IMR-90 (cell line): ENCODE data around the gene NKAIN2. TPM values are rescaled to one million over a fixed set of nuclear protein-coding genes. Genes with fewer than 3 reads are reported as not detected.

Experiments
- ATAC-seq: fragments of 200-7000 bp; cut with Tn5 transposase; 2 replicates; pipeline ENCODE4 v1.9.1; 2020; ENCODE audit warnings: low read depth, mild to moderate bottlenecking, moderate library complexity
- BruUV-seq: library from RNA; stranded (reverse); fragments of 400-500 nt; replicated peaks from 2 replicates; lab custom pipeline; 2021; lab: Mats Ljungman, UMichigan
- CTCF ChIA-PET: fragments of 300-600 bp; formaldehyde crosslinking; extraction: SDS; loops from one replicate; lab custom pipeline; 2021; ENCODE audit warnings: antibody characterized with exemption; lab: Yijun Ruan, JAX
- POLR2A ChIA-PET: fragments of 300-600 bp; sonication (Branson Sonifier 250); formaldehyde crosslinking; loops from one replicate; lab custom pipeline; 2022; ENCODE audit warnings: antibody characterized with exemption; ENCODE audit not compliant: unreplicated experiment; lab: Charles Lee
- DNase-seq: peaks from one replicate; pipeline ENCODE4 v3.0.0; 2013
- H2AFZ ChIP-seq: replicated peaks from 2 replicates; pipeline ENCODE3; 2013; ENCODE audit warnings: low read length, mild to moderate bottlenecking; ENCODE audit not compliant: poor library complexity
- H2AK5ac ChIP-seq: 2 replicates; pipeline ENCODE4 v1.6.1; 2013; ENCODE audit warnings: low read depth, low read length, inconsistent platforms
- H2AK9ac ChIP-seq: replicated peaks from 2 replicates; pipeline ENCODE3; 2013; ENCODE audit warnings: mild to moderate bottlenecking, low read depth, low read length, moderate library complexity; ENCODE audit not compliant: poor library complexity
- H2BK120ac ChIP-seq: 2 replicates; pipeline ENCODE4 v1.6.1; 2013; ENCODE audit warnings: low read depth, low read length, inconsistent platforms
- H2BK15ac ChIP-seq: 3 replicates; pipeline ENCODE4 v1.6.1; 2013; ENCODE audit warnings: low read depth, low read length, inconsistent platforms
- H2BK20ac ChIP-seq: 2 replicates; pipeline ENCODE4 v1.6.1; 2013; ENCODE audit warnings: low read depth, mild to moderate bottlenecking, inconsistent platforms, low read length, moderate library complexity
- H2BK5ac ChIP-seq: 2 replicates; pipeline ENCODE4 v1.6.1; 2013; ENCODE audit warnings: mild to moderate bottlenecking, low read depth, low read length, inconsistent platforms; ENCODE audit not compliant: poor library complexity, severe bottlenecking
- H3K14ac ChIP-seq: replicated peaks from 2 replicates; pipeline ENCODE4 v1.6.1; 2013; ENCODE audit warnings: low read depth, low read length, inconsistent platforms
- H3K18ac ChIP-seq: 2 replicates; pipeline ENCODE4 v1.6.1; 2013; ENCODE audit warnings: low read depth, low read length, control low read depth
- H3K23ac ChIP-seq: 2 replicates; pipeline ENCODE4 v1.6.1; 2013; ENCODE audit warnings: low read depth, low read length, inconsistent platforms
- H3K27ac ChIP-seq: 2 replicates; pipeline ENCODE4 v1.5.1; 2013; ENCODE audit warnings: mild to moderate bottlenecking, control low read depth, low read length; ENCODE audit not compliant: insufficient read depth
- H3K27me3 ChIP-seq: 2 replicates; pipeline ENCODE4 v1.6.1; 2013; ENCODE audit warnings: low read length; ENCODE audit not compliant: control insufficient read depth, insufficient read depth
- H3K36me3 ChIP-seq: 2 replicates; pipeline ENCODE4 v1.6.1; 2013; ENCODE audit warnings: low read length, mixed read lengths; ENCODE audit not compliant: control insufficient read depth, insufficient read depth
- H3K4ac ChIP-seq: 2 replicates; pipeline ENCODE4 v1.6.1; 2013; ENCODE audit warnings: low read depth, low read length, inconsistent platforms
- H3K4me1 ChIP-seq: 2 replicates; pipeline ENCODE4 v1.6.1; 2013; ENCODE audit warnings: low read length, mixed read lengths; ENCODE audit not compliant: control insufficient read depth, insufficient read depth
- H3K4me2 ChIP-seq: 2 replicates; pipeline ENCODE4 v1.6.1; 2013; ENCODE audit warnings: low read depth, mild to moderate bottlenecking, control low read depth, low read length, moderate library complexity
- H3K4me3 ChIP-seq: 2 replicates; pipeline ENCODE4 v1.5.1; 2013; ENCODE audit warnings: low read depth, mild to moderate bottlenecking, control low read depth, low read length, moderate library complexity; ENCODE audit not compliant: insufficient read depth
- H3K56ac ChIP-seq: 2 replicates; pipeline ENCODE4 v1.6.1; 2013; ENCODE audit warnings: low read length, inconsistent platforms; ENCODE audit not compliant: insufficient read depth; ENCODE audit errors: extremely low read depth
- H3K79me1 ChIP-seq, 2 experiments: 2 replicates each; pipeline ENCODE4 v1.6.1; 2013; ENCODE audit warnings: low read length in 2 of 2, inconsistent platforms in 1 of 2, low read depth in 1 of 2
- H3K9ac ChIP-seq: 2 replicates; pipeline ENCODE4 v1.6.1; 2013; ENCODE audit warnings: low read depth, low read length, control low read depth
- H3K9me1 ChIP-seq: 2 replicates; pipeline ENCODE4 v1.6.1; 2013; ENCODE audit warnings: low read length, inconsistent platforms; ENCODE audit not compliant: insufficient read depth
- H3K9me3 ChIP-seq: 2 replicates; pipeline ENCODE4 v1.6.1; 2013; ENCODE audit warnings: low read length; ENCODE audit not compliant: control insufficient read depth, insufficient read depth
- H4K20me1 ChIP-seq: 2 replicates; pipeline ENCODE4 v1.6.1; 2013; ENCODE audit warnings: low read length, inconsistent platforms; ENCODE audit not compliant: insufficient read depth
- H4K5ac ChIP-seq: 2 replicates; pipeline ENCODE4 v1.6.1; 2013; ENCODE audit warnings: mild to moderate bottlenecking, low read depth, low read length, control low read depth
- H4K8ac ChIP-seq, 2 experiments: 2 replicates each; pipeline ENCODE4 v1.6.1; 2013; ENCODE audit warnings: low read depth in 2 of 2, low read length in 2 of 2, control low read depth in 1 of 2, inconsistent platforms in 1 of 2
- H4K91ac ChIP-seq: 2 replicates; pipeline ENCODE4 v1.6.1; 2013; ENCODE audit warnings: low read depth, low read length, inconsistent platforms; ENCODE audit not compliant: insufficient read depth
- BHLHE40 ChIP-seq: fragments of 150-350 bp; IDR thresholded peaks from 2 replicates; pipeline ENCODE4 v1.6.1; 2016; ENCODE audit warnings: mild to moderate bottlenecking, low read depth, low read length
- CEBPB ChIP-seq: IDR thresholded peaks from 2 replicates; pipeline ENCODE4 v1.6.1; 2012; ENCODE audit warnings: low read depth, low read length, improper control_type of control experiment
- CHD1 ChIP-seq: IDR thresholded peaks from 2 replicates; pipeline ENCODE4 v1.6.1; 2012; ENCODE audit warnings: low read depth, low read length, improper control_type of control experiment
- CTCF ChIP-seq: conservative IDR thresholded peaks from 2 replicates; pipeline ENCODE4 v1.5.1; 2012; ENCODE audit warnings: mild to moderate bottlenecking, low read depth, low read length, improper control_type of control experiment
- FOS ChIP-seq: fragments of 150-350 bp; IDR thresholded peaks from 2 replicates; pipeline ENCODE4 v1.6.1; 2016; ENCODE audit warnings: low read depth, low read length
- MAFK ChIP-seq: IDR thresholded peaks from 2 replicates; pipeline ENCODE4 v1.6.1; 2012; ENCODE audit warnings: low read depth, low read length, improper control_type of control experiment
- MAZ ChIP-seq: IDR thresholded peaks from 2 replicates; pipeline ENCODE4 v1.6.1; 2012; ENCODE audit warnings: low read depth, mild to moderate bottlenecking, low read length, improper control_type of control experiment, moderate library complexity, borderline replicate concordance
- MXI1 ChIP-seq: IDR thresholded peaks from 2 replicates; pipeline ENCODE4 v1.6.1; 2012; ENCODE audit warnings: low read depth, mild to moderate bottlenecking, low read length, moderate library complexity, borderline replicate concordance
- NFE2L2 ChIP-seq: fragments of 150-350 bp; IDR thresholded peaks from 2 replicates; pipeline ENCODE4 v1.6.1; 2016; ENCODE audit warnings: low read depth, mild to moderate bottlenecking, low read length
- POLR2A ChIP-seq: IDR thresholded peaks from 2 replicates; pipeline ENCODE4 v1.6.1; 2012; ENCODE audit warnings: mild to moderate bottlenecking, low read depth, low read length
- RAD21 ChIP-seq: IDR thresholded peaks from 2 replicates; pipeline ENCODE4 v1.6.1; 2012; ENCODE audit warnings: low read length, improper control_type of control experiment
- RCOR1 ChIP-seq: IDR thresholded peaks from 2 replicates; pipeline ENCODE4 v1.6.1; 2012; ENCODE audit warnings: mild to moderate bottlenecking, low read length, improper control_type of control experiment; ENCODE audit not compliant: insufficient replicate concordance
- RFX5 ChIP-seq: IDR thresholded peaks from 2 replicates; pipeline ENCODE4 v1.8.0; 2012; ENCODE audit warnings: low read depth, mild to moderate bottlenecking, low read length, moderate library complexity
- SMC3 ChIP-seq: fragments of 150-350 bp; IDR thresholded peaks from 2 replicates; pipeline ENCODE4 v1.6.1; 2016; ENCODE audit warnings: low read depth, mild to moderate bottlenecking, antibody characterized with exemption, low read length, moderate library complexity
- WGBS, 2 experiments: methylation state at CpG; one replicate each; pipeline versions ENCODE4 v1.1.5 to v1.1.7; 2013; ENCODE audit warnings: missing lambda C conversion rate in 2 of 2; ENCODE audit not compliant: insufficient read length in 1 of 2; ENCODE audit errors: extremely low coverage in 2 of 2; 5-methylcytosine and 5-hydroxymethylcytosine counted together
- dilution Hi-C: fragments of 300-500 bp; cut with HindIII; formaldehyde crosslinking; loops from one replicate; pipeline ENCODE4 v1.14.3; 2018; ENCODE audit warnings: low sequenced_read_pairs; ENCODE audit not compliant: unreplicated experiment
- in situ Hi-C: fragments of 300-500 bp; cut with MboI; formaldehyde crosslinking; loops from 3 replicates; pipeline ENCODE4 v1.14.3; 2019; ENCODE audit warnings: low sequenced_read_pairs, inconsistent platforms, mixed read lengths
- intact Hi-C: fragments of 100-400 bp; cut with micrococcal nuclease; formaldehyde crosslinking; loops from 2 replicates; pipeline ENCODE4 v1.10.0; 2022
- polyA plus RNA-seq, 3 experiments: library from polyadenylated mRNA; depleted of rRNA; stranded (reverse); fragments of >200 nt; gene quantifications; 2 replicates each; pipeline ENCODE4 v1.2.3, GENCODE V29; 2012; ENCODE audit warnings: low replicate concordance in 1 of 3
- total RNA-seq: library from RNA; depleted of rRNA; stranded (reverse); fragments of >200 nt; gene quantifications from 2 replicates; pipeline ENCODE4 v1.2.3, GENCODE V29; 2012
- TF ChIP-seq, protein P1 (sequence below): fragments of 150-350 bp; IDR thresholded peaks from 2 replicates; pipeline ENCODE4 v1.6.1; 2017; ENCODE audit warnings: mild to moderate bottlenecking, antibody characterized with exemption, low read length, low read depth
- TF ChIP-seq, protein P2 (sequence below): fragments of 150-350 bp; IDR thresholded peaks from 2 replicates; pipeline ENCODE4 v1.6.1; 2016; ENCODE audit warnings: low read depth, mild to moderate bottlenecking, low read length, moderate library complexity, borderline replicate concordance

Gene NKAIN2
- total and polyA plus RNA-seq, 2 of the 4 experiments (the other 2 are of a cell fraction), result not detected

GRCh38 chr6:124057461-124057860, 253.8 kb downstream of the NKAIN2 start:
- H2BK120ac ChIP-seq, result no peak overlapping the region
- intact Hi-C loops (no loop called here), in situ Hi-C loops (no loop called here), dilution Hi-C loops (no loop called here)
- DNase-seq (no peak), ATAC-seq (no peak)
- H3K56ac ChIP-seq, result no peak overlapping the region
- H4K91ac ChIP-seq, result no peak overlapping the region
- H3K27me3 ChIP-seq, result no peaks in the 10 kb centered on the region
- H3K4me2 ChIP-seq, result no peak overlapping the region
- no peak overlapping the region for H3K9ac ChIP-seq
- H4K20me1 ChIP-seq, result no peaks in the 10 kb centered on the region
- WGBS, 2 experiments, result no CpG with 5 or more reads among the region's 2 CpGs
- H4K8ac ChIP-seq, result no peak overlapping the region
- no peaks in the 10 kb centered on the region for H3K4me1 ChIP-seq
- no peak overlapping the region for H3K27ac ChIP-seq
- no peak overlapping the region for H4K5ac ChIP-seq
- no peak overlapping the region for H3K14ac ChIP-seq
- ChIA-PET CTCF (no interaction called here), POLR2A (no interaction called here)
- no peak overlapping the region for H2AFZ ChIP-seq
- H2BK20ac ChIP-seq, result no peak overlapping the region
- no peak overlapping the region for H3K23ac ChIP-seq
- no TSS peak for BruUV-seq
- H2AK9ac ChIP-seq, result no peak overlapping the region
- no peaks in the 10 kb centered on the region for H3K79me1 ChIP-seq
- H2BK5ac ChIP-seq, result no peak overlapping the region
- H3K36me3 ChIP-seq, result no peaks in the 10 kb centered on the region
- no peak overlapping the region for H3K4me3 ChIP-seq
- H3K4ac ChIP-seq, result no peak overlapping the region
- H3K9me1 ChIP-seq, result no peaks in the 10 kb centered on the region
- no peak overlapping the region for H3K18ac ChIP-seq
- no peak overlapping the region for H2AK5ac ChIP-seq
- H3K9me3 ChIP-seq, result no peaks in the 10 kb centered on the region
- TF ChIP-seq, protein P1, sequence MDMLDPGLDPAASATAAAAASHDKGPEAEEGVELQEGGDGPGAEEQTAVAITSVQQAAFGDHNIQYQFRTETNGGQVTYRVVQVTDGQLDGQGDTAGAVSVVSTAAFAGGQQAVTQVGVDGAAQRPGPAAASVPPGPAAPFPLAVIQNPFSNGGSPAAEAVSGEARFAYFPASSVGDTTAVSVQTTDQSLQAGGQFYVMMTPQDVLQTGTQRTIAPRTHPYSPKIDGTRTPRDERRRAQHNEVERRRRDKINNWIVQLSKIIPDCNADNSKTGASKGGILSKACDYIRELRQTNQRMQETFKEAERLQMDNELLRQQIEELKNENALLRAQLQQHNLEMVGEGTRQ, result no peak
- no peak for TF ChIP-seq FOS
- TF ChIP-seq RFX5, result no peak
- TF ChIP-seq MAFK, result no peak
- TF ChIP-seq RCOR1, result no peak
- no peak for TF ChIP-seq BHLHE40
- no peak for TF ChIP-seq MXI1
- no peak for TF ChIP-seq NFE2L2
- no peak for TF ChIP-seq RAD21
- TF ChIP-seq SMC3, result no peak
- TF ChIP-seq CTCF, result no peak
- TF ChIP-seq CHD1, result no peak
- no peak for TF ChIP-seq POLR2A
- TF ChIP-seq, protein P2, sequence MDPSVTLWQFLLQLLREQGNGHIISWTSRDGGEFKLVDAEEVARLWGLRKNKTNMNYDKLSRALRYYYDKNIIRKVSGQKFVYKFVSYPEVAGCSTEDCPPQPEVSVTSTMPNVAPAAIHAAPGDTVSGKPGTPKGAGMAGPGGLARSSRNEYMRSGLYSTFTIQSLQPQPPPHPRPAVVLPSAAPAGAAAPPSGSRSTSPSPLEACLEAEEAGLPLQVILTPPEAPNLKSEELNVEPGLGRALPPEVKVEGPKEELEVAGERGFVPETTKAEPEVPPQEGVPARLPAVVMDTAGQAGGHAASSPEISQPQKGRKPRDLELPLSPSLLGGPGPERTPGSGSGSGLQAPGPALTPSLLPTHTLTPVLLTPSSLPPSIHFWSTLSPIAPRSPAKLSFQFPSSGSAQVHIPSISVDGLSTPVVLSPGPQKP, result no peak
- TF ChIP-seq MAZ, result no peak
- TF ChIP-seq CEBPB, result no peak
- H2BK15ac ChIP-seq, result no peak overlapping the region
